ENCODE results near the gene RBM33.

Gene RBM33

DNA sequence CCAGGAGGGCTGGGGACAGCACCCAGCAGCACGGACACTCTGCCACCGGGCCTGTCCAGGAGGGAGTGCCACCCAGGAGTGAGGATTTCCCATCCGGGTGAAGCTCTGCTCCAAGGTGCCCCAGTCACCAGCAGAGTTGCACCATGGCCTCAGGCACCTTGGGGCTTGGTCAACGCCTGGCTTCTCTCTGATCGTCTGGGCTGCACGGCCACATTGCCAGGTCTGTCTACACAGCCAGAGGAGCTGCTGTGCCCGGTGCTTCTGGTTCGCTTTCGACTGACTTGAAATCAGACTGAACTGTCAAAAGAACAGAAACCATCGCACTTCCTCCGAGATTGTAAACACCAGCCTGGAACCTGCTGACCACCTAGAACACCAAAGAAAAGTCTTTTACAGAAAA, 155.8 kb downstream of the RBM33 start:
- no peak for DNase-seq

- DNase-seq, result no peak
Measured at GRCh38 chr7:155800741-155801267, 156.3 kb downstream of the RBM33 start.

DNA sequence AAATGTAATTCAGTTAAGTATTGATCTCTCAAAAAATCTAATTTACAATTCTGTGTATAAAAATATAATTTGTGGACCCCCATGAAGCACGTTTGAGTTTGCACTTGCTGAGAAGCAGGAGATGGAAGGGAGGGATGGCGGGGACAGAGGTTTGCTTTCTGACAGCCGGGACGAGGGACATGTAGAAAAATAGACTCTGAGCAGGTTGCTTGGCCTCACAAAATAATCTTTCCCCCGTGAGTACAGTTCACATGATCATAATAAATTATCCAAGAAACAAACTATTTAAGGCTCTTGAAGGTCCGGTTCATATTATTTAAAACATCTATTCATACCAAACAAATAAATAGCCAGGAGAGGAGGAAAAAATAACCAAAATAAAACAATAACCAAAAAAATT, 157.8 kb downstream of the RBM33 start:
- no peak for DNase-seq

DNA sequence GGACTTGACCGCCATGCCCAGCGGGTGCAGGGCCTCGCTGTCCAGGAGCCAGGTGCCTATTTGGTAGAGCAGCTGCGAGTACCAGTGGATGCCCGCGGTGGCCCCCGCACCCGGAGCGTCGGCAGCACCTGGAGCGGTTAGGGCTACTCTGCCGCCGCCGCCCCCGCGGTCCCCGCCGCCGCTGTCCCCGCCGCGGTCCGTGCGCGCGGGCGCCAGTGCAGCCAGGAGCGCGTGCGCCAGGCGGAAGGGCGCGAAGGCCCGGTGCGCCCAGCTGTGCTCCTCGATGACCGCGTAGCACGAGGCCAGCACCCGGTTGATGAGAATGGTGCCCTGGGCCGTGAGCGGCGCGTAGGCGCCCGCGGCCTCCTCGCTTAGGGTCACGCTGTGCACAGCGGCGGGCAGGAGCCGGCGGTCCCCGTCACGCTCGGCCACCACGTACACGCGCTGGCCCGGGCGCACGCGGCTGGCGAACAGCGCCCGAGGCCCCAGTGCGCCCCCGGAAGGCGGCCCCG, 158.5 kb downstream of the RBM33 start:
- no peak for DNase-seq

- peak; percentile 57 for DNase-seq
Measured at GRCh38 chr7:155803418-155804376, 159.2 kb downstream of the RBM33 start.

- peak; percentile 32 for DNase-seq
Measured at GRCh38 chr7:155804431-155804831, 160.0 kb downstream of the RBM33 start.

DNA sequence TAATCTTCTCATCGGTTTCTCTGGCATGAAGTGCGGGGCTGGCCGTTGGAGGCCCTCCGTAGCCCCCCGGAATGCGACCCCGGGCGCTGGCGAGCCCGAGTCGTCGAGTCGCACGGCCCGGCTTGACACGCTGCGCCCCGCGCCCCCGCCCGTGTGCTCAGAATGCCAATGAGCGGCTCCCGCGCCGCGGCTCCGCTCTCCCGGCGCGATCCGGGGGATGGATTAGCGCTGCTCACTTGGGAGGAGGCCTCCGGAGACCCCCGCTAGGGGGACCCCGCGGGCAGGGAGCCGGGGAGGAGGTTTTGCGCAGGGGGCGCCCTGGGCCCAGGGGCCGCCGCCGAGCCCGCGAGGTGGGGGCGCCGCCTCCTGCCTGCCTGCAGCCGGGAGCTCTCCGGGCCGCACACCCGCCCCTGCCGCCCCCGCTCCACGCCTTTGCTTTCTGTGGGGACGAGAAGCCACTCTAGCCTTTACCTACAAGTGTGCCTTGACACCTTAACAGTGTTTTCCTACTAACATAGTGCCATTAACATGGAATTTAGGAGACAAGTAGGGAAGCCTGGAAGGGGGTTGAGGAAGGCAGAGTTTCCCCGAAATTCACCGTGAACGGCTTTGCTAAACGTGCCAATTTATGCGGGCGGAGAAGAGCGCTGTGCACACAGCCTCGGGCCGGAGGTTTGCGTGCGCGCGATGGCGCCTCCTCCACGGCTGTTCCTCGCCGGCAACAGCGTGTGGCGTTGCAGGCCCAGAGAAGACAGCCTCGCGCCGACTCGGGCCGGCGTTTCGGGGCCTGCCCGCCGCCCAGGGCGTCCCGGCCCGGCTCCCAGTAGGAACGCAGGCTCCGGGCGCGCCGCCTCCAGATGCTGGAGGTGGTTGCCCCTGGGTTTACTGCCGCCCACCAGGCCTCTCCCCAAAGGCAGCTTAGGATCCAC, 160.7 kb downstream of the RBM33 start:
- peak; percentile 82 for DNase-seq

- no peak for DNase-seq
Measured at GRCh38 chr7:155805826-155806095, 161.3 kb downstream of the RBM33 start.

DNA sequence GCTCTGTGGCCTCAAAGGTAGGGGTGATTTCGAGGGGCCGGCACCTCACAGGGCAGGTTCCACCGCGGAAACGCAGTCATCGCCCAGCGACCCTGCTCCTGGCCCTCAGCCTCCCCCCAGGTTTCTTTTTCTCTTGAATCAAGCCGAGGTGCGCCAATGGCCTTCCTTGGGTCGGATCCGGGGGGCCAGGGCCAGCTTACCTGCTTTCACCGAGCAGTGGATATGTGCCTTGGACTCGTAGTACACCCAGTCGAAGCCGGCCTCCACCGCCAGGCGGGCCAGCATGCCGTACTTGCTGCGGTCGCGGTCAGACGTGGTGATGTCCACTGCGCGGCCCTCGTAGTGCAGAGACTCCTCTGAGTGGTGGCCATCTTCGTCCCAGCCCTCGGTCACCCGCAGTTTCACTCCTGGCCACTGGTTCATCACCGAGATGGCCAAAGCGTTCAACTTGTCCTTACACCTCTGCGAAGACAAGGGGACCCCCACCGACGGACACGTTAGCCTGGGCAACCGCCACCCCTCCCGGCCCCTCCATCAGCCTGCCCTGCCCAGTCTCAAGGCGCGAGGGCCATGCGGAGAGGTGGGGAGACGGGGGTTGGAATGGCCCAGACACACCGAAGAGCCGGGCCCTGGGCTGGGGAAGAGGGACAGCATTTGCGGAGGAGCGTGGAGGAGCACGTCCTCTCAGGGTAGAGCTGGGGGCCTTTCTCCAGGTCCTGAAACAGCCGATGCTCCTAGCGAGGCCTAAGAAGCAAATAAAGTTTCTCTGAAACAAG, 161.8 kb downstream of the RBM33 start:
- no peak for DNase-seq

DNA sequence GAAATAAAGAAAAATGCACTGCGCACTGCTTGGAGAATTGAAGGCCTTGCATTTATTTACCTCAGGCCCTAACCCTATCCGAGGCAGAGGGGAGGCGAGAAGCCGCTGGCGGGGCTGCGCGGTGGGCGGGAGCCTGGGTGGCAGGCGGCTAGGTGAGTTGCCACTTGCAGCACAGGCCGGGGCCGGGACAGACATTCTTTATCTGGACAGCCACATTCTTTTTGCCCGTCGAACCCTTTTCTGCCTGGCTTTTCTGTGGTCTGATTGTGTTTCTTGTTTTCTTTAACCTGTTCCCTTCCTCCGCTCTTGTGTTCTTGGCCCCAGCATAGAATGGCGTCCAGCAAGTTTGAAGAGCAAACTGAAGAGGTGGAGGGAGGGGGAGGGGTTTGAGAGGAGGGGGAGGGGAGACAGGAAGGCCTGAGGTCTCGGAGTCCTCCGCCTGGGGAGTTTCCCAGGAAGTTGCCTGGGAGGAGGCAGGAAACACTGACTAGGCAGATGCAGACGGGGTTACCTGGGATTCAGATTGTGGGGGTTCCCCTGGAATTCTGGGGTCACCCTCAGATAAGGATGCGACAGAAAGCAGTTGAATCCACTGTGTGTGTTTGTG, 162.7 kb downstream of the RBM33 start:
- peak; percentile 53 for DNase-seq

- peak; percentile 26 for DNase-seq
Measured at GRCh38 chr7:155807789-155808548, 163.5 kb downstream of the RBM33 start.

DNA sequence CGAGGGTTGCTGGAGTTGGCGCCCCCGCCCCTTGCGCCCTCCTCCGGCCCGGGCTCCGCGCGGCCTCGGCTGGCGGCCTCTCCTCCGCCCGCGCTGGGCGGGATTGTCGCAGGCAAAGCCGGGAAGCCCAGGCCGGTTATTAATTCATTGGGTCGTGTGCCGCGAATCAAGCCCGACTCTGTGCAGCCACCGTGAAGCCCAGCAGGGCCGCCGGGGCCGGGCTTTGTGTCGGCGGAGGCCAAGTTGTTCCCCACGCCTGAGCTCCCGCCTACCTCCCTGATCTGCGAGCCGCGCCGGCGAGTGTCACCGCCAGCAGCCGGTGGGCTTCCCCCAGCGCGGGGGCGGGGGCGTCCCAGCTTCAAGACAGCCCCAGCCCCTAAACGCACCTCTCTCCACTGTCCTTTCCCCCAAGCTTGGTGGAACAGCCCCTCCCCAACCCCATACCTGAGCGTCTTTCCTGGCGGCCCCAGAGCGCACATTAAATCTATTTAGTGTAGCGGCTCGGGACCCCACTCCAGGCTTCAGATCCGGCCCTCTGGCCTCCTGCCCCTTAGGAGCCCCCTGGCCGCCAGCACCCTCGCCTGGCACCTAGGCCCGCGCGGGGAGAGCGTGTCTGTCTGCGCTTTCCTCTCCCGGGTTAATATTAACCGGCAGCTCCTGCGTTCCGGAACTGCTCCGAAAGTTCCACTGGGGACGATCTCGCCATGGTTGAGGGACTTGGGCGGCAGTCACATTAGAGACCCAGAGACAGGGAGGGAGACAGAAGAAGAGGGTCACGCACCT, 164.3 kb downstream of the RBM33 start:
- DNase-seq, result peak; percentile 23

GRCh38 chr7:155809332-155809946, 165.0 kb downstream of the RBM33 start:
- DNase-seq, result no peak

- DNase-seq, result no peak
Measured at GRCh38 chr7:155809947-155810769, 165.7 kb downstream of the RBM33 start.

- DNase-seq, result no peak
Measured at GRCh38 chr7:155810770-155811559, 166.5 kb downstream of the RBM33 start.

DNA sequence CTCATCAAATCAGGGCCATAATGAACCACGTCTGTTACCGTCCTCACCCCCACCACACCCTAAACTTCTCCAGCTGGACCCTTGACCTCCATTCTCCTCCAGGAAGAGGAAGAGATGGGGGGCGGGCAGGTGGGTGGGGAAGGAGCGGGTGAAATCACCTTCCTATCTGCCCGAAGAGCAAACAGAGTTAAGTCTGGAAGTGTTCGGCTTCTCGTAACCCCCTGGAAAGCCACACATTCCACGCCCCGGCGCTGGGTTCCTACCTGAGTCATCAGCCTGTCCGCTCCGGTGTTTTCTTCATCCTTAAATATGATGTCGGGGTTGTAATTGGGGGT, 167.1 kb downstream of the RBM33 start:
- DNase-seq, result no peak

DNA sequence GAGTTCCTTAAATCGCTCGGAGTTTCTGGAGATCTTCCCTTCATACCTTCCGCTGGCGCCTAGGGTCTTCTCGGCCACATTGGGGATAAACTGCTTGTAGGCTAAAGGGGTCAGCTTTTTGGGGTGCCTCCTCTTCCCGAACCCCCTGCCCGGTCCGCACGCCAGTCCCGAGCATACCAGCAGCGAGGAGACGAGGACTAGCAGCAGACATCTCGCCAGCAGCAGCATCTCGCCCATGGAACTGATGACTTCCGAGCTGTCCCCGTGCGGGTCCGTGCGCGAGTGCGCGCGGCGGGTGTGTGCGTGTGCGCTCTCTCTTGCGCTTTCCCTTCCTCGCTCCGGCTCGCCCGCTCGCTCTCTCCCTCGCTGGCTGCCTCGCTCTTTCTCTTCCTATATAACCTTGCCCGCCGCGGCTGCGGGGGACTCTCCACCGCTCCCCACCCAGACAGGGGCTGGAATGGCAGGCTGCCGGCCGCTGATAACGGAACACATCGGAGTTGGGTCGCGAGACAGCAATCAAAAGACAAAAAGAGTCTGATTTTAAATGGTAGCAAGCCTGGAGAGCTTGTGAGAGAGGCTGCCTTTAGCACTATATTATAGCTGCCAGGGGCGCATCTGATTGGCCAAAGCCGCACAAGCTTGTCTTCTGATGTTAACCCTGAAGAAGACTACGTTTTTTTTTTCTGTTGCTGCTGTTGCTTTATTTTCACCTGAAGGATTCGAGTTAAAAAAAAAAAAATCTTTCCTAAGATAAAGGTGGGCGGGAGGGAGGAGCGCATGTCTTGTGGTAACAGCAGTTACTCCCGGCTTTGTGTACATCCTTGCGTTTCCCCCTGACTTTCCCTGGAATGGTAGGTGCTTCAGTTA, 167.7 kb downstream of the RBM33 start, which contains the start of gene SHH:
TSS of gene SHH (minus strand) at position 569 of the 867 bp plus-strand sequence. CDS start at position 228, 341 bp downstream.
- DNase-seq, result no peak
